H1 (cell line): ENCODE measurements around the gene TTC4. TPM values are rescaled to one million over a fixed set of nuclear protein-coding genes. Genes with fewer than 3 reads are reported as not detected.

ENCODE experiments used
- ASH2L ChIP-seq: fragments of 200-600, 300-600 bp; sonication (generic); IDR thresholded peaks from one replicate; pipeline ENCODE4 v1.7.1; 2017; ENCODE audit warnings: low read length
- POLR2A ChIP-seq, 2 experiments: IDR thresholded peaks; 1 replicate in 1 of 2; 2 replicates in 1 of 2; pipeline ENCODE4 v1.6.1; 2011; ENCODE audit warnings: low read depth in 2 of 2, low read length in 2 of 2, mild to moderate bottlenecking in 2 of 2; ENCODE audit errors: control extremely low read depth in 1 of 2
- SAP30 ChIP-seq: fragments of 300-600 bp; sonication (generic); IDR thresholded peaks from 2 replicates; pipeline ENCODE4 v1.7.1; 2012; ENCODE audit warnings: low read length, moderate library complexity, mild to moderate bottlenecking, inconsistent platforms; ENCODE audit not compliant: insufficient read depth, insufficient replicate concordance
- SUZ12 ChIP-seq: fragments of 200-600 bp; sonication (generic); IDR thresholded peaks from 2 replicates; pipeline ENCODE4 v1.6.1; 2012; ENCODE audit warnings: mild to moderate bottlenecking, inconsistent platforms, low read length, moderate library complexity, mixed read lengths
- polyA plus RNA-seq, 7 experiments: library from polyadenylated mRNA; depleted of rRNA in 3 of 7; stranded (reverse) in 5 of 7; unstranded in 2 of 7; fragments of >200 nt in 5 of 7; fragments of 200-250 nt in 2 of 7; gene quantifications; 1 replicate in 5 of 7; 2 replicates in 1 of 7; 4 replicates in 1 of 7; pipeline versions ENCODE4 v1.2.1 to v1.2.3, GENCODE V29; 2011 to 2013; ENCODE audit warnings: missing spikeins in 2 of 7, mixed read lengths in 2 of 7
- total RNA-seq: library from RNA; stranded (reverse); fragmentation: NEBNext Ultra II Directional; extraction: Animal tissue kit (Norgen Biotek cat#: 25700); gene quantifications from 2 replicates; pipeline ENCODE4 v1.2.1, GENCODE V29; 2021

Gene TTC4
- total and polyA plus RNA-seq, 2 of the 8 experiments (the other 6 are each of a cell fraction or from before 2014, with no cell fraction given), result 21.0 to 25.1 TPM

GRCh38 chr1:54728027-54728426, 12.4 kb downstream of the TTC4 start (continued):
- TF ChIP-seq SAP30, result no peak
- TF ChIP-seq POLR2A (IDR thresholded peaks at IDR 0.05; ENCODE audit: control extremely low read depth in 1 of 2, low read depth in 2 of 2, low read length in 2 of 2), result no peak
- no peak for TF ChIP-seq SUZ12
- no peak for TF ChIP-seq ASH2L
